Stimulated activated CD4-positive, alpha-beta T cell treated with anti-CD3 and anti-CD28 coated beads, Interleukin-1b, Interleukin-23, amount 100 ng/mL, for 4 hours (primary cell): Measurements from ENCODE around the gene SFXN4.
"Not testable (repeated sequence)": the region's sequence is repeated elsewhere in the genome, so short reads cannot be mapped to it uniquely, and the experiment has no call there.

ENCODE experiments used
- DNase-seq, 2 donors: peaks; one replicate each; pipeline ENCODE4 v3.0.0-alpha.2; 2020; ENCODE audit warnings: low read depth in 2 of 2

Gene SFXN4

GRCh38 chr10:119190954-119191785, 25.7 kb upstream of the SFXN4 start:
- no peak for DNase-seq

- no peak for DNase-seq
Observed at GRCh38 chr10:119190353-119190752, 24.8 kb upstream of the SFXN4 start.

GRCh38 chr10:119189811-119190282, 24.3 kb upstream of the SFXN4 start:
- no peak for DNase-seq

GRCh38 chr10:119183664-119184412, 18.3 kb upstream of the SFXN4 start:
- DNase-seq, result no peak

- not testable (repeated sequence) for DNase-seq
Observed at GRCh38 chr10:119180850-119181400, 15.4 kb upstream of the SFXN4 start.

GRCh38 chr10:119178372-119179119, 13.0 kb upstream of the SFXN4 start, which contains the start of gene PRDX3:
PRDX3 (minus strand) TSS chr10:119178812; CDS start chr10:119178790, 22 bp downstream.
- peak; percentile 87 to 97 for DNase-seq

GRCh38 chr10:119177708-119178371, 12.3 kb upstream of the SFXN4 start:
- DNase-seq, result peak in 1 of 2 donors; percentile 14

- no peak for DNase-seq
Observed at GRCh38 chr10:119176166-119176565, 10.7 kb upstream of the SFXN4 start.

- DNase-seq, result no peak
Observed at GRCh38 chr10:119174109-119174508, 8.6 kb upstream of the SFXN4 start.

- no peak for DNase-seq
Observed at GRCh38 chr10:119167041-119167440, 1.5 kb upstream of the SFXN4 start.

- DNase-seq, result no peak
Observed at GRCh38 chr10:119166564-119166963, 1.1 kb upstream of the SFXN4 start.

GRCh38 chr10:119166118-119166500, 595 bp upstream of the SFXN4 start:
- DNase-seq, result no peak

GRCh38 chr10:119162452-119163092, 2.9 kb downstream of the SFXN4 start:
- DNase-seq, result no peak

- no peak for DNase-seq
Observed at GRCh38 chr10:119161680-119162451, 3.6 kb downstream of the SFXN4 start.

GRCh38 chr10:119159332-119159731, 6.2 kb downstream of the SFXN4 start:
- DNase-seq, result no peak

- no peak for DNase-seq
Observed at GRCh38 chr10:119153661-119154060, 11.9 kb downstream of the SFXN4 start.

- no peak for DNase-seq
Observed at GRCh38 chr10:119153041-119153440, 12.5 kb downstream of the SFXN4 start.

GRCh38 chr10:119151601-119152000, 13.9 kb downstream of the SFXN4 start:
- DNase-seq, result not testable (repeated sequence)

- DNase-seq, result no peak
Observed at GRCh38 chr10:119149729-119150128, 15.8 kb downstream of the SFXN4 start.

GRCh38 chr10:119149157-119149556, 16.4 kb downstream of the SFXN4 start:
- no peak for DNase-seq
